CD4-positive, alpha-beta memory T cell (primary cell): ENCODE data around the gene CLDN15. TPM values are rescaled to one million over a fixed set of nuclear protein-coding genes. Genes with fewer than 3 reads are reported as not detected.
A peak's percentile ranks its signal among the peaks of the same experiment; 100 is the strongest.

Source experiments
- CTCF ChIA-PET: fragments of 350-600 bp; sonication (Branson Sonifier 250); formaldehyde crosslinking; loops from one replicate; lab custom pipeline; 2021; ENCODE audit warnings: inconsistent platforms; ENCODE audit not compliant: partially characterized antibody; lab: Charles Lee
- POLR2A ChIA-PET: fragments of 350-600 bp; sonication (Branson Sonifier 250); formaldehyde crosslinking; loops from one replicate; lab custom pipeline; 2021; ENCODE audit not compliant: partially characterized antibody; lab: Charles Lee
- DNase-seq, 5 donors: peaks; one replicate each; pipeline versions ENCODE4 v3.0.0 to v3.0.0-alpha.2; 2020 to 2022; ENCODE audit warnings: mixed read lengths in 1 of 5
- H3K27ac ChIP-seq: one replicate; pipeline ENCODE4 v1.7.0; 2013; ENCODE audit warnings: low read depth, low read length
- H3K27me3 ChIP-seq: 2 replicates; pipeline ENCODE4 v1.7.0; 2013; ENCODE audit warnings: mild to moderate bottlenecking, low read length, moderate library complexity; ENCODE audit not compliant: insufficient read depth
- H3K36me3 ChIP-seq: 2 replicates; pipeline ENCODE4 v1.7.0; 2013; ENCODE audit warnings: mild to moderate bottlenecking, low read length, moderate library complexity; ENCODE audit not compliant: insufficient read depth
- H3K4me1 ChIP-seq: 2 replicates; pipeline ENCODE4 v1.7.0; 2013; ENCODE audit warnings: mild to moderate bottlenecking, low read length, moderate library complexity; ENCODE audit not compliant: insufficient read depth
- H3K4me3 ChIP-seq, 2 donors: one replicate each; pipeline ENCODE4 v1.7.0; 2013; ENCODE audit warnings: low read length in 2 of 2, mild to moderate bottlenecking in 1 of 2
- H3K9me3 ChIP-seq, 2 donors: one replicate each; pipeline ENCODE4 v1.7.0; 2013; ENCODE audit warnings: low read length in 2 of 2, control low read depth in 1 of 2; ENCODE audit not compliant: control insufficient read depth in 1 of 2
- H3K27ac Mint-ChIP-seq, 7 donors: one replicate each; pipeline ENCODE4 v1.8.0; 2020 to 2021; ENCODE audit warnings: mixed read lengths in 7 of 7, mild to moderate bottlenecking in 6 of 7, inconsistent platforms in 3 of 7, moderate library complexity in 3 of 7
- H3K27me3 Mint-ChIP-seq, 2 donors: one replicate each; pipeline ENCODE4 v1.8.0; 2020 to 2021; ENCODE audit warnings: mixed read lengths in 2 of 2
- H3K36me3 Mint-ChIP-seq, 2 donors: one replicate each; pipeline ENCODE4 v1.8.0; 2020 to 2021; ENCODE audit warnings: mixed read lengths in 2 of 2, inconsistent platforms in 1 of 2, mild to moderate bottlenecking in 1 of 2
- H3K4me1 Mint-ChIP-seq, 4 donors: one replicate each; pipeline ENCODE4 v1.8.0; 2020 to 2021; ENCODE audit warnings: mixed read lengths in 4 of 4, mild to moderate bottlenecking in 1 of 4
- H3K4me3 Mint-ChIP-seq, 8 donors: one replicate each; pipeline ENCODE4 v1.8.0; 2020 to 2021; ENCODE audit warnings: mixed read lengths in 8 of 8, mild to moderate bottlenecking in 7 of 8, moderate library complexity in 6 of 8, inconsistent platforms in 3 of 8
- H3K9me3 Mint-ChIP-seq, 8 donors: one replicate each; pipeline ENCODE4 v1.8.0; 2020 to 2021; ENCODE audit warnings: mixed read lengths in 8 of 8, mild to moderate bottlenecking in 5 of 8, inconsistent platforms in 3 of 8, moderate library complexity in 1 of 8
- intact Hi-C: fragments of 100-400 bp; cut with micrococcal nuclease; formaldehyde crosslinking; loops from one replicate; pipeline ENCODE4 v1.15.1; 2023
- polyA plus RNA-seq, 2 donors: library from polyadenylated mRNA; unstranded; fragments of 300-500 nt; fragmentation: Illumina TruSeq; gene quantifications; one replicate each; pipeline ENCODE4 v1.2.3, GENCODE V29; 2021
- total RNA-seq, 2 experiments: library from RNA; stranded (reverse); gene quantifications; one replicate each; pipeline ENCODE4 v1.2.3, GENCODE V29; 2021

The CLDN15 gene
- total and polyA plus RNA-seq, 4 experiments from 2014 or later, result 0.36 to 50.4 (median 24.0) TPM

- H3K27ac ChIP-seq, result no peak overlapping the region
- CTCF ChIA-PET, result no interaction called here
- no peaks in the 10 kb centered on the region for H3K9me3 Mint-ChIP-seq
- peaks cover 34% of the 10 kb centered on the region for H3K36me3 ChIP-seq
- peaks cover 15% of the 10 kb centered on the region for H3K4me1 ChIP-seq
- intact Hi-C loops, result no loop called here
- no peak for DNase-seq
- H3K4me1 Mint-ChIP-seq, result peaks cover 7 to 30% (median 11%) of the 10 kb centered on the region in 4 donors
- no peak overlapping the region for H3K4me3 ChIP-seq
- H3K27ac Mint-ChIP-seq, result peak overlapping the region in 1 of 7 donors; percentile 35
- H3K4me3 Mint-ChIP-seq, result no peak overlapping the region
- H3K27me3 ChIP-seq, result no peaks in the 10 kb centered on the region
- no peaks in the 10 kb centered on the region for H3K9me3 ChIP-seq
- H3K36me3 Mint-ChIP-seq, result peaks cover 4 to 25% of the 10 kb centered on the region in 2 donors
- POLR2A ChIA-PET, result no interaction called here
- H3K27me3 Mint-ChIP-seq, result no peaks in the 10 kb centered on the region
Observed at GRCh38 chr7:101239951-101240220, 2.3 kb upstream of the CLDN15 start.

DNA sequence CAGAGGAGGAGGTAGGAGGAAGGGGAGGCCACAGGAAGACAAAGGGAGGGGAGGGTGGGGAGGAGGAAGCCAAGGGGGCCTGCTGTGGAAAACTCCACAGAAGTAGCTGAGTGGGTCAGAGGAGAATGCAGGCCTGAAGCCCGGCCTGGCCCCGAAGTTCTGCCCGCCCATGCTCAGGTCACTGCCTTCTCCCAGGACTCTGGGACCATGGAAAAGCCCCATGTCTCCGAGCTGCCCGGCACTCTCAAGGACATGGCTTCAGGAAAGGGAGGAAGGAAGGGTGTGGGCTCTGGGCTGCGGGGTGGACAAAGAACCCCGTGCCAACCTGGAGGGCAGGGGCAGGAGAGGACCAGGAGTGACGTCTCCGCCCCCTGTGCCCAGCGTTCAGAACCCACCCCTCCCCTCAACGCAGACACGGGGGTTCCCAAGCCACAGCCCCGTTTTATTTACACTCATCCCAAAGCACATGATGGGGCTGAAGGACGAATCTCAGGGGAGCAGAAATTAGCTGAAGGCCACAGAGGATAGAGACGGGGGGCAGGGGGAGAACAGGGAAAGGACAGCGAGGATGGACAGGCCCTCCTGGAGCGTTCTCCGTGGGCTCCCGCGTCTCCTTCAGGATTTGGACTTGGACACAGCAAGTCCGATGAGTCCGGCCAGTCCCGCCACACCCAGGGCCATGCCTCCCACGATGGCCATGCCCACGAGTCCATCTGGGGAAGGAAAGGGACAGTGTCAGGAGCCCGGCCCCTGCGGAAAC, 1.8 kb upstream of the CLDN15 start:
- intact Hi-C loops, result no loop called here
- no peak overlapping the region for H3K27ac ChIP-seq
- H3K4me1 ChIP-seq, result peaks cover 15% of the 10 kb centered on the region
- no peaks in the 10 kb centered on the region for H3K9me3 ChIP-seq
- Mint-ChIP-seq H3K36me3 (peaks cover 4 to 19% of the 10 kb centered on the region in 2 donors), H3K27ac (no peak overlapping the region), H3K27me3 (no peaks in the 10 kb centered on the region), H3K4me3 (no peak overlapping the region), H3K4me1 (peaks cover 7 to 25% (median 9%) of the 10 kb centered on the region in 4 donors), H3K9me3 (no peaks in the 10 kb centered on the region)
- ChIA-PET CTCF (no interaction called here), POLR2A (interaction anchor here (0.7 kb wide), 1 partner anchor 19 kb away, joined by 3 read pairs; no protein-coding TSS in a partner anchor)
- no peaks in the 10 kb centered on the region for H3K27me3 ChIP-seq
- H3K4me3 ChIP-seq, result no peak overlapping the region
- no peak for DNase-seq
- peaks cover 34% of the 10 kb centered on the region for H3K36me3 ChIP-seq

- Histone ChIP-seq H3K27me3 (no peaks in the 10 kb centered on the region), H3K4me3 (no peak overlapping the region), H3K27ac (no peak overlapping the region), H3K36me3 (peaks cover 34% of the 10 kb centered on the region), H3K9me3 (no peaks in the 10 kb centered on the region), H3K4me1 (peaks cover 8% of the 10 kb centered on the region)
- no peak for DNase-seq
- no peak overlapping the region for H3K4me3 Mint-ChIP-seq
- H3K27me3 Mint-ChIP-seq, result no peaks in the 10 kb centered on the region
- ChIA-PET CTCF (interaction anchor here (1.4 kb wide), 1 partner anchor 13 kb away, joined by 4 read pairs; no protein-coding TSS in a partner anchor), POLR2A (interaction anchor here (1.4 to 2.0 kb wide), 2 partner anchors 12 to 14 kb away, joined by 4 to 6 read pairs; no protein-coding TSS in a partner anchor)
- H3K27ac Mint-ChIP-seq, result no peak overlapping the region
- H3K4me1 Mint-ChIP-seq, result peaks cover 1 to 17% (median 3%) of the 10 kb centered on the region in 4 donors
- intact Hi-C loops, result no loop called here
- peaks cover 4 to 17% of the 10 kb centered on the region in 2 donors for H3K36me3 Mint-ChIP-seq
- H3K9me3 Mint-ChIP-seq, result no peaks in the 10 kb centered on the region
Observed at GRCh38 chr7:101238226-101239182, 902 bp upstream of the CLDN15 start.

GRCh38 chr7:101236292-101236835, 1.2 kb downstream of the CLDN15 start:
- Mint-ChIP-seq H3K27ac (no peak overlapping the region), H3K27me3 (no peaks in the 10 kb centered on the region), H3K4me3 (no peak overlapping the region), H3K4me1 (peaks cover 0 to 5% (median under 1%) of the 10 kb centered on the region in 4 donors), H3K36me3 (peaks cover 4 to 22% of the 10 kb centered on the region in 2 donors), H3K9me3 (no peaks in the 10 kb centered on the region)
- Histone ChIP-seq H3K27ac (no peak overlapping the region), H3K4me1 (no peaks in the 10 kb centered on the region), H3K36me3 (peaks cover 34% of the 10 kb centered on the region), H3K4me3 (no peak overlapping the region), H3K9me3 (no peaks in the 10 kb centered on the region), H3K27me3 (no peaks in the 10 kb centered on the region)
- no peak for DNase-seq
- ChIA-PET CTCF (interaction anchor here (2.9 kb wide), 1 partner anchor 8 kb away, joined by 24 read pairs; the partner anchor contains the start of gene FIS1), POLR2A (interaction anchor here (1.0 to 2.0 kb wide), 2 partner anchors 16 to 19 kb away, joined by 4 to 6 read pairs; partner anchors contain the start of genes PLOD3 and ZNHIT1)
- intact Hi-C loops, result no loop called here

DNA sequence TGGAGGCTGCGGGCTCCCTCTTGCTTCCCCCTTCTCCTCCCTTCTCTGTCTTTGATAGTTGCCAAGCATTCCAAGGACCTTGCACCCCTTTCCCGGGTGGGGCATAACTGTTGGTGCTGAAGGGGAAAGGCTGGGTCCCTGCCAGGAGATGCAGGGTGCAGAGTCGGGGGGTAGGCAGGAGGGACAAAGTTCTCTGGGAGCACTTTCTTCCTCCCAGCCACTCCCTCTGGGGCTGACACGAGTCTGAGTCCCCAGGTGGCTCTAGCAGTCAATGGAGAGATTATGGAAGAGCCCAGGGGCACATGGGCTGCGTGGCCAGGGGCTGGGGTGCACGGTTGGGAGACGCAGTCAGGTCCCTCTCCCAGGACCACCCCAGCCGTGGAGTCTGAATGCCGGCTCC, 2.1 kb downstream of the CLDN15 start:
- Mint-ChIP-seq H3K36me3 (peaks cover 7 to 21% of the 10 kb centered on the region in 2 donors), H3K27me3 (no peaks in the 10 kb centered on the region), H3K27ac (no peak overlapping the region), H3K9me3 (peaks cover 0 to 2% (median 0%) of the 10 kb centered on the region in 8 donors), H3K4me3 (no peak overlapping the region), H3K4me1 (peaks cover 0 to 4% (median 2%) of the 10 kb centered on the region in 4 donors)
- ChIA-PET CTCF (interaction anchor here (1.8 to 2.9 kb wide), 2 partner anchors 9 to 47 kb away, joined by 4 to 24 read pairs; partner anchors contain the start of gene FIS1), POLR2A (interaction anchor here (1.2 kb wide), 1 partner anchor 8 kb away, joined by 7 read pairs; no protein-coding TSS in a partner anchor)
- DNase-seq, result no peak
- Histone ChIP-seq H3K9me3 (no peaks in the 10 kb centered on the region), H3K4me3 (no peak overlapping the region), H3K27ac (no peak overlapping the region), H3K4me1 (no peaks in the 10 kb centered on the region), H3K27me3 (no peaks in the 10 kb centered on the region), H3K36me3 (peaks cover 28% of the 10 kb centered on the region)
- intact Hi-C loops, result no loop called here

GRCh38 chr7:101235050-101235449, 2.6 kb downstream of the CLDN15 start:
- Histone ChIP-seq H3K4me3 (no peak overlapping the region), H3K9me3 (no peaks in the 10 kb centered on the region), H3K27me3 (no peaks in the 10 kb centered on the region), H3K36me3 (peaks cover 23% of the 10 kb centered on the region), H3K4me1 (no peaks in the 10 kb centered on the region), H3K27ac (no peak overlapping the region)
- Mint-ChIP-seq H3K27ac (peak overlapping the region in 1 of 7 donors; percentile 32), H3K4me3 (no peak overlapping the region), H3K27me3 (no peaks in the 10 kb centered on the region), H3K9me3 (peaks cover 0 to 2% (median 0%) of the 10 kb centered on the region in 8 donors), H3K4me1 (peaks cover 0 to 4% (median 2%) of the 10 kb centered on the region in 4 donors), H3K36me3 (peaks cover 8 to 22% of the 10 kb centered on the region in 2 donors)
- ChIA-PET CTCF (interaction anchor here (1.8 to 2.9 kb wide), 2 partner anchors 9 to 47 kb away, joined by 4 to 24 read pairs; partner anchors contain the start of gene FIS1), POLR2A (interaction anchor here (1.2 to 2.8 kb wide), 2 partner anchors 8 to 17 kb away, joined by 7 read pairs; no protein-coding TSS in a partner anchor)
- intact Hi-C loops, result no loop called here
- DNase-seq, result no peak
